Stomach (tissue), 9 donors: ENCODE measurements around the gene NEDD4L. TPM values are rescaled to one million over a fixed set of nuclear protein-coding genes. Genes with fewer than 3 reads are reported as not detected.
A peak's percentile ranks its signal among the peaks of the same experiment; 100 is the strongest.

Source experiments
- DNase-seq, 2 donors: peaks; one replicate each; pipeline versions ENCODE4 v3.0.0 to v3.0.0-alpha.2; 2013 to 2019
- H3K27ac ChIP-seq, 5 donors: fragments of 200-600 bp in 4 of 5; sonication (generic) in 4 of 5; one replicate each; pipeline ENCODE4 v1.5.1; 2013 to 2019; ENCODE audit warnings: mild to moderate bottlenecking in 1 of 5, moderate library complexity in 1 of 5
- H3K27me3 ChIP-seq, 3 donors: fragments of 200-600 bp; sonication (generic); one replicate each; pipeline ENCODE4 v1.5.1; 2017 to 2019; ENCODE audit warnings: mixed run types in 1 of 3
- H3K36me3 ChIP-seq, 4 donors: fragments of 200-600 bp; sonication (generic); 1 replicate in 3 of 4; 2 replicates in 1 of 4; pipeline ENCODE4 v1.5.1; 2016 to 2019
- H3K4me1 ChIP-seq, 4 donors: fragments of 200-600 bp; sonication (generic); one replicate each; pipeline ENCODE4 v1.5.1; 2016 to 2019
- H3K4me3 ChIP-seq, 4 donors: fragments of 200-600 bp; sonication (generic) in 3 of 4; one replicate each; pipeline ENCODE4 v1.5.1; 2016 to 2019; ENCODE audit warnings: mild to moderate bottlenecking in 1 of 4
- H3K9me3 ChIP-seq, 4 donors: fragments of 200-600 bp; sonication (generic); one replicate each; pipeline ENCODE4 v1.5.1; 2016 to 2019
- CTCF ChIP-seq, 7 experiments: fragments of 450-650 bp in 4 of 7; fragments of 200-600 bp in 3 of 7; sonication (generic) in 3 of 7; IDR thresholded peaks; one replicate each; pipeline ENCODE4 v1.5.1; 2016 to 2019; ENCODE audit warnings: antibody characterized with exemption in 7 of 7, control low read depth in 2 of 7, mild to moderate bottlenecking in 1 of 7
- EP300 ChIP-seq: sonication (generic); formaldehyde crosslinking; IDR thresholded peaks from one replicate; pipeline ENCODE4 v1.6.1; 2017; ENCODE audit warnings: antibody characterized with exemption
- POLR2A ChIP-seq, 4 donors: fragments of 450-650 bp; IDR thresholded peaks; one replicate each; pipeline ENCODE4 v1.6.1; 2016; ENCODE audit warnings: antibody characterized with exemption in 4 of 4, control low read depth in 2 of 4, mild to moderate bottlenecking in 1 of 4, moderate library complexity in 1 of 4
- POLR2AphosphoS5 ChIP-seq, 3 donors: sonication (generic); formaldehyde crosslinking; IDR thresholded peaks; one replicate each; pipeline ENCODE4 v1.6.1; 2016; ENCODE audit warnings: antibody characterized with exemption in 3 of 3
- WGBS, 5 donors: extraction: QIAGEN DNeasy Blood & Tissue Kit in 3 of 5; methylation state at CpG; one replicate each; pipeline versions ENCODE4 v1.1.5 to v1.1.7; 2013 to 2018; 5-methylcytosine and 5-hydroxymethylcytosine counted together
- intact Hi-C: fragments of 100-400 bp; cut with DNase I; formaldehyde crosslinking; loops from one replicate; pipeline ENCODE4 v1.15.1; 2023; ENCODE audit warnings: low total_unique reads
- polyA plus RNA-seq, 3 donors: library from polyadenylated mRNA; stranded (reverse); fragments of 200-250 nt; gene quantifications; one replicate each; pipeline ENCODE4 v1.2.3, GENCODE V29; 2013
- total RNA-seq, 5 donors: library from RNA; depleted of rRNA; stranded (reverse); fragments of >200 nt; gene quantifications; one replicate each; pipeline versions ENCODE4 v1.1.0 to v1.2.3, GENCODE V29; 2014 to 2016
- donor health status: healthy with polysubstance abuse.
- donor health status: Bipolar disorder and iron deficiency.
- donor health status: healthy.

The NEDD4L gene
- total and polyA plus RNA-seq, 8 donors = 46.1 to 315 (median 129) TPM

- WGBS, 5 donors = 89 to 99% (median 96%) methylated on average over 2 of the region's 2 CpGs
- H3K27me3 ChIP-seq = peaks cover 0 to 5% (median 0%) of the 10 kb centered on the region in 3 donors
- intact Hi-C loops = no loop called here
- H3K4me3 ChIP-seq = no peak overlapping the region
- no peak for DNase-seq
- H3K4me1 ChIP-seq = peaks cover 21 to 48% (median 36%) of the 10 kb centered on the region in 4 donors
- H3K36me3 ChIP-seq = no peaks in the 10 kb centered on the region
- H3K9me3 ChIP-seq = no peaks in the 10 kb centered on the region
- TF ChIP-seq POLR2AphosphoS5 (IDR thresholded peaks at IDR 0.05) (no peak), EP300 (no peak), CTCF (IDR thresholded peaks at IDR 0.05) (no peak), POLR2A (IDR thresholded peaks at IDR 0.05) (no peak)
- H3K27ac ChIP-seq = no peak overlapping the region
Observed at GRCh38 chr18:58191626-58192025, 147.6 kb downstream of the NEDD4L start.

GRCh38 chr18:58192519-58192918 is 148.5 kb downstream of the NEDD4L start:
- WGBS, 5 donors = 73 to 88% (median 81%) methylated on average over 4 of the region's 4 CpGs
- TF ChIP-seq CTCF (IDR thresholded peaks at IDR 0.05) (no peak), POLR2A (IDR thresholded peaks at IDR 0.05) (no peak), POLR2AphosphoS5 (IDR thresholded peaks at IDR 0.05) (no peak), EP300 (no peak)
- H3K4me1 ChIP-seq = peaks cover 22 to 53% (median 41%) of the 10 kb centered on the region in 4 donors
- H3K36me3 ChIP-seq = no peaks in the 10 kb centered on the region
- no peak overlapping the region for H3K27ac ChIP-seq
- no peak for DNase-seq
- no peaks in the 10 kb centered on the region for H3K9me3 ChIP-seq
- peaks cover 0 to 5% (median 0%) of the 10 kb centered on the region in 3 donors for H3K27me3 ChIP-seq
- H3K4me3 ChIP-seq = no peak overlapping the region
- intact Hi-C loops = no loop called here

DNA sequence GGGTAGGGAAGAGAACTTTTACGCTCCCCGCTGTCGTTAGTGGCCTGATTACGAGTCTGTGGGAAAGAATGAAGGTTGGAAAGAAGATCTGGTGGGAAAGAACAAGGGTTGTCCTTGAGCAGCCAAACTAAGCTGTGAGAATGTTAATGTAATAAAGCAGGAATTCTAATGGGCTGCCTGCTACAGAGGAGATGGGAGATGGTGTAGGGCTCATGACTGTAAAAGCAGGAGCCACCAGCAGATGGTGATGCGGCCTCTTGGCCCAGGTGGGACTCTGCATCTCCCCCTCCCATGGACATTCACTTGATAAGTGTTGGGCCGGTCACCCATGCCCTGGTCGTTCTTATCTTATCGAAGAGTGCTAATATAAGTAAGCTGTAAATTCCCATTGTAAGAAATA is 150.0 kb downstream of the NEDD4L start:
- Histone ChIP-seq H3K4me1 (peaks cover 26 to 56% (median 41%) of the 10 kb centered on the region in 4 donors), H3K9me3 (no peaks in the 10 kb centered on the region), H3K27me3 (peaks cover 0 to 5% (median 0%) of the 10 kb centered on the region in 3 donors), H3K27ac (peak overlapping the region in 2 of 5 donors; percentile 75 to 77), H3K4me3 (no peak overlapping the region), H3K36me3 (no peaks in the 10 kb centered on the region)
- intact Hi-C loops = no loop called here
- peak; percentile 53 to 82 for DNase-seq
- WGBS, 5 donors = 34 to 63% (median 56%) methylated on average over 8 of the region's 8 CpGs
- TF ChIP-seq POLR2A (IDR thresholded peaks at IDR 0.05) (no peak), CTCF (IDR thresholded peaks at IDR 0.05) (peak in 3 of 7 experiments; percentile 17 to 48 (median 22))

DNA sequence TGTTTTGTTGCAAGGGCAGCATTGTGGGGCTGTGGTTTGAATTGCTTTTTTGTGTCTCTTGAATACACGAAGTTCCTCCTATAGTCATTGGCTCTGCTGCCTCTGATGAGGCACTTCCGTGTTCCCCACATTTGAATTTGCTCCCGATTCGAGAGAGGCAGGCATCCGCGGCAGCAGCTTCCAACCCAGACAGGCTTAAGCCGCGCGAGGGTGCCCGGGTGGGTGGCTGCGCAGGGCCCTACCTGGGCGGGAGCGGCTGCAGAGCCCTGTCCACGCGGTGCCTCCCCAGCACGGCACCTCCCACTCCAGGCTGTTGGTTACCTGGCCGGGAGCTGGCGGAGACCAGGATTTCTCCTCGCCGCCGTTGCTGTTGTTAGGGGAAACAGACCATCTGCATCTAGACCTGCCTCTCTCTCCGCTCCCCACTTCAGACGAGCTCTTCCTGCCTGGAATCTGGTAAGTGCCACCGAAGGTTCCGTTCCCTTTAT is 151.3 kb downstream of the NEDD4L start:
- DNase-seq = peak; percentile 76 to 83
- Histone ChIP-seq H3K9me3 (no peaks in the 10 kb centered on the region), H3K4me3 (peak overlapping the region; percentile 38 to 47 (median 42)), H3K27me3 (peaks cover 0 to 5% (median 0%) of the 10 kb centered on the region in 3 donors), H3K36me3 (no peaks in the 10 kb centered on the region), H3K27ac (peak overlapping the region; percentile 20 to 77 (median 52)), H3K4me1 (peaks cover 26 to 55% (median 37%) of the 10 kb centered on the region in 4 donors)
- TF ChIP-seq CTCF (IDR thresholded peaks at IDR 0.05) (no peak), EP300 (no peak), POLR2A (IDR thresholded peaks at IDR 0.05) (no peak), POLR2AphosphoS5 (IDR thresholded peaks at IDR 0.05) (peak in 1 of 3 donors; percentile 40)
- 9 to 22% (median 12%) methylated on average over 11 to 25 of the region's 25 CpGs for WGBS, 5 donors
- intact Hi-C loops = no loop called here
